ENCODE measurements around the gene PRR5.

GRCh38 chr22:44701824-44702478, at the start of gene PRR5:
- no peak for TF ChIP-seq POLR2A (IDR thresholded peaks at IDR 0.05)
- TF ChIP-seq CTCF (IDR thresholded peaks at IDR 0.05) = no peak
